GM12878 (cell line): ENCODE measurements around the gene SAMD4A. TPM values are rescaled to one million over a fixed set of nuclear protein-coding genes. Genes with fewer than 3 reads are reported as not detected.

Source experiments
- ATAC-seq: fragments of 200-7000 bp; cut with Tn5 transposase; 3 replicates; pipeline ENCODE4 v1.9.1; 2020; ENCODE audit warnings: mild to moderate bottlenecking, moderate library complexity
- BruUV-seq: library from RNA; stranded (reverse); fragments of 400-500 nt; replicated peaks from 2 replicates; lab custom pipeline; 2021; lab: Mats Ljungman, UMichigan
- CTCF ChIA-PET: fragments of 300-600 bp; sonication (Branson Sonifier 250); formaldehyde crosslinking; extraction: SDS; loops from one replicate; lab custom pipeline; 2021; ENCODE audit warnings: inconsistent platforms; lab: Yijun Ruan, JAX
- POLR2A ChIA-PET: fragments of 350-600 bp; formaldehyde crosslinking; extraction: SDS; loops from one replicate; lab custom pipeline; 2021; ENCODE audit warnings: inconsistent platforms; lab: Charles Lee
- RAD21 ChIA-PET: fragments of 300-600 bp; sonication (Branson Sonifier 250); formaldehyde crosslinking; loops from one replicate; lab custom pipeline; 2023; ENCODE audit warnings: antibody characterized with exemption; ENCODE audit not compliant: unreplicated experiment; lab: Charles Lee
- SMC1A ChIA-PET: fragments of 300-600 bp; sonication (Branson Sonifier 250); formaldehyde crosslinking; loops from one replicate; lab custom pipeline; 2023; ENCODE audit not compliant: unreplicated experiment, uncharacterized antibody; lab: Charles Lee
- DNase-seq: peaks from one replicate; pipeline ENCODE4 v3.0.0-alpha.2; 2011; ENCODE audit warnings: low read depth, low spot score
- FAIRE-seq: peaks from 3 replicates; lab custom pipeline; 2011; peaks lifted over from hg19 to GRCh38; lab: Jason Lieb, UNC
- H2AFZ ChIP-seq: 2 replicates; pipeline ENCODE4 v1.6.0; 2011; ENCODE audit warnings: low read depth, low read length, control low read depth; ENCODE audit not compliant: control insufficient read depth
- H3K27ac ChIP-seq: 2 replicates; pipeline ENCODE4 v1.5.1; 2011; ENCODE audit warnings: control low read depth; ENCODE audit not compliant: control insufficient read depth, insufficient read depth
- H3K27me3 ChIP-seq, 2 experiments: replicated peaks in 1 of 2; 2 replicates each; pipeline versions ENCODE4 v1.6.0 to v1.6.1; 2011; ENCODE audit warnings: low read length in 1 of 2; ENCODE audit not compliant: control insufficient read depth in 2 of 2, insufficient read depth in 2 of 2
- H3K36me3 ChIP-seq, 2 experiments: 2 replicates each; pipeline ENCODE4 v1.5.1; 2011; ENCODE audit warnings: low read length in 1 of 2; ENCODE audit not compliant: control insufficient read depth in 2 of 2, insufficient read depth in 2 of 2
- H3K4me1 ChIP-seq: 2 replicates; pipeline ENCODE4 v1.6.1; 2011; ENCODE audit warnings: mild to moderate bottlenecking, low read length, moderate library complexity, mixed read lengths; ENCODE audit not compliant: control insufficient read depth, insufficient read depth
- H3K4me2 ChIP-seq: 2 replicates; pipeline ENCODE4 v1.6.0; 2011; ENCODE audit warnings: control low read depth; ENCODE audit not compliant: control insufficient read depth, insufficient read depth
- H3K4me3 ChIP-seq: fragments of 200-600 bp; sonication (generic); 2 replicates; pipeline ENCODE4 v1.5.1; 2016
- H3K79me2 ChIP-seq: 2 replicates; pipeline ENCODE4 v1.6.0; 2011; ENCODE audit warnings: low read length; ENCODE audit not compliant: control insufficient read depth, insufficient read depth
- H3K9ac ChIP-seq: 2 replicates; pipeline ENCODE4 v1.8.0; 2011; ENCODE audit warnings: low read length, control low read depth, mixed read lengths; ENCODE audit not compliant: control insufficient read depth, insufficient read depth
- H3K9me3 ChIP-seq: replicated peaks from 3 replicates; pipeline ENCODE4 v1.5.1; 2011; ENCODE audit warnings: mild to moderate bottlenecking, low read length; ENCODE audit not compliant: control insufficient read depth, insufficient read depth
- H4K20me1 ChIP-seq: 2 replicates; pipeline ENCODE4 v1.6.0; 2011; ENCODE audit not compliant: control insufficient read depth, insufficient read depth
- ASH2L ChIP-seq: fragments of 300-600, 200-600 bp; sonication (generic); IDR thresholded peaks from 2 replicates; pipeline ENCODE4 v1.6.1; 2017; ENCODE audit warnings: low read depth, mild to moderate bottlenecking, borderline replicate concordance
- BCL3 ChIP-seq: IDR thresholded peaks from 2 replicates; pipeline ENCODE4 v1.6.1; 2011; ENCODE audit warnings: borderline replicate concordance, low read depth, mild to moderate bottlenecking, moderate library complexity, low read length; ENCODE audit not compliant: insufficient read depth, poor library complexity, severe bottlenecking
- CBX3 ChIP-seq: fragments of 200-600 bp; sonication (generic); IDR thresholded peaks from 2 replicates; pipeline ENCODE4 v1.6.1; 2016; ENCODE audit warnings: low read depth, borderline replicate concordance
- ETV6 ChIP-seq, 2 experiments: fragments of 450-650 bp in 1 of 2; IDR thresholded peaks in 1 of 2; conservative IDR thresholded peaks in 1 of 2; 2 replicates each; pipeline ENCODE4 v1.6.1; 2014; ENCODE audit warnings: antibody characterized with exemption in 1 of 2, borderline replicate concordance in 1 of 2, low read depth in 1 of 2, mild to moderate bottlenecking in 1 of 2, moderate library complexity in 1 of 2
- MTA3 ChIP-seq: IDR thresholded peaks from 2 replicates; pipeline ENCODE4 v1.6.1; 2012; ENCODE audit warnings: low read length, inconsistent platforms, borderline replicate concordance
- MYC ChIP-seq: IDR thresholded peaks from 2 replicates; pipeline ENCODE4 v1.6.1; 2011; ENCODE audit warnings: mild to moderate bottlenecking, low read length, moderate library complexity, inconsistent platforms; ENCODE audit not compliant: insufficient read depth, insufficient replicate concordance, insufficient read length, severe bottlenecking
- NR2C1 ChIP-seq: fragments of 450-650 bp; IDR thresholded peaks from 2 replicates; pipeline ENCODE4 v1.6.1; 2017; ENCODE audit warnings: antibody characterized with exemption, mild to moderate bottlenecking, moderate library complexity
- PRDM15 ChIP-seq: fragments of 450-650 bp; formaldehyde crosslinking; IDR thresholded peaks from 2 replicates; pipeline ENCODE4 v1.4.0; 2020; ENCODE audit warnings: mild to moderate bottlenecking, moderate library complexity
- SIX5 ChIP-seq: IDR thresholded peaks from 2 replicates; pipeline ENCODE4 v1.6.1; 2011; ENCODE audit warnings: mild to moderate bottlenecking, low read depth, low read length, moderate library complexity; ENCODE audit not compliant: severe bottlenecking
- ZNF274 ChIP-seq: IDR thresholded peaks from one replicate; pipeline ENCODE4 v1.8.0; 2011; ENCODE audit not compliant: insufficient read length, insufficient read depth
- WGBS: methylation state at CpG from one replicate; pipeline ENCODE4 v1.1.6; 2016; ENCODE audit warnings: low lambda C conversion rate; ENCODE audit not compliant: insufficient replicate concordance, insufficient coverage; ENCODE audit errors: missing lambda C conversion rate; 5-methylcytosine and 5-hydroxymethylcytosine counted together
- in situ Hi-C: fragments of 300-500 bp; cut with MboI; formaldehyde crosslinking; loops from 9 replicates; pipeline ENCODE4 v1.14.3; 2018; ENCODE audit warnings: mixed read lengths
- intact Hi-C: fragments of 100-400 bp; cut with micrococcal nuclease; formaldehyde crosslinking; loops from one replicate; pipeline ENCODE4 v1.14.2; 2022; ENCODE audit not compliant: unreplicated experiment
- polyA plus RNA-seq, 11 experiments: library from polyadenylated mRNA; depleted of rRNA in 4 of 11; unstranded in 6 of 11; stranded (reverse) in 5 of 11; fragments of >200 nt; fragmentation: Nextera tagmentation in 4 of 11; fragmentation: Illumina TruSeq in 1 of 11; extraction: Ambion mirVana in 4 of 11; extraction: Trizol in 1 of 11; gene quantifications; 1 replicate in 1 of 11; 2 replicates in 10 of 11; pipeline versions ENCODE4 v1.2.1 to v1.2.3, GENCODE V29; 2011 to 2016; ENCODE audit warnings: inconsistent platforms in 2 of 11, missing spikeins in 2 of 11, low read depth in 1 of 11
- total RNA-seq, 4 experiments: library from RNA; depleted of rRNA in 3 of 4; stranded (reverse); fragments of >200 nt in 3 of 4; fragmentation: Illumina TruSeq in 1 of 4; extraction: Trizol in 1 of 4; gene quantifications; 2 replicates each; pipeline versions ENCODE4 v1.2.1 to v1.2.3, GENCODE V29; 2013 to 2021

Gene SAMD4A
- total and polyA plus RNA-seq, 10 of the 15 experiments (the other 5 are each of a cell fraction or from before 2014, with no cell fraction given): 0.05 to 0.56 (median 0.31) TPM

- Histone ChIP-seq H3K27me3 (no peaks in the 10 kb centered on the region), H2AFZ (no peak overlapping the region), H3K27ac (no peak overlapping the region), H4K20me1 (no peaks in the 10 kb centered on the region), H3K36me3 (no peaks in the 10 kb centered on the region), H3K9me3 (no peaks in the 10 kb centered on the region), H3K4me3 (no peak overlapping the region), H3K79me2 (no peaks in the 10 kb centered on the region), H3K9ac (no peak overlapping the region), H3K4me2 (no peak overlapping the region), H3K4me1 (no peaks in the 10 kb centered on the region)
- no peak for DNase-seq
- intact Hi-C loops: no loop called here
- POLR2A ChIA-PET: interaction anchor here (0.5 kb wide), 1 partner anchor 126 kb away, joined by 3 read pairs; no protein-coding TSS in a partner anchor
- no TSS peak for BruUV-seq
- in situ Hi-C loops: no loop called here
- TF ChIP-seq ZNF274: no peak
- no peak for TF ChIP-seq MYC
- RAD21 ChIA-PET: no interaction called here
- FAIRE-seq: no peak
- WGBS: 90% methylated on average over 3 of the region's 4 CpGs
- CTCF ChIA-PET: no interaction called here
- SMC1A ChIA-PET: no interaction called here
- no peak for ATAC-seq
Observed at GRCh38 chr14:54591866-54592265, 24.9 kb downstream of the SAMD4A start.

GRCh38 chr14:54593860-54594259 lies 26.9 kb downstream of the SAMD4A start:
- intact Hi-C loops: no loop called here
- SMC1A ChIA-PET: interaction anchor here (0.6 to 1.1 kb wide), 4 partner anchors 10 to 318 kb away, joined by 3 to 4 read pairs (median 4); no protein-coding TSS in a partner anchor
- H3K36me3 ChIP-seq: no peaks in the 10 kb centered on the region
- no peak for TF ChIP-seq SIX5
- no peak for TF ChIP-seq ASH2L
- TF ChIP-seq NR2C1: no peak
- no peak for TF ChIP-seq ETV6 (conservative IDR thresholded peaks at IDR 0.05 in 1 of 2, IDR thresholded peaks at IDR 0.05 in 1 of 2; ENCODE audit: borderline replicate concordance in 1 of 2, low read depth in 1 of 2)
- TF ChIP-seq CBX3: no peak
- TF ChIP-seq ZNF274: no peak
- TF ChIP-seq BCL3: no peak
- no peak for TF ChIP-seq MTA3
- no peak for TF ChIP-seq PRDM15

More at GRCh38 chr14:54593860-54594259, 26.9 kb downstream of the SAMD4A start:
- no peak for FAIRE-seq
- no TSS peak for BruUV-seq
- Histone ChIP-seq H3K9me3 (no peaks in the 10 kb centered on the region), H4K20me1 (no peaks in the 10 kb centered on the region), H3K4me1 (no peaks in the 10 kb centered on the region), H3K9ac (no peak overlapping the region), H3K27me3 (no peaks in the 10 kb centered on the region), H3K79me2 (no peaks in the 10 kb centered on the region), H3K4me3 (no peak overlapping the region), H3K4me2 (no peak overlapping the region), H3K27ac (no peak overlapping the region), H2AFZ (no peak overlapping the region)
- POLR2A ChIA-PET: no interaction called here
- RAD21 ChIA-PET: no interaction called here
- CTCF ChIA-PET: no interaction called here
- 78% methylated on average over 1 of the region's 1 CpG for WGBS
- DNase-seq: no peak
- in situ Hi-C loops: no loop called here
- ATAC-seq: no peak
